HG03432 (cell line): ENCODE results near the gene PLEKHH2.
"Not testable (repeated sequence)": the region's sequence is repeated elsewhere in the genome, so short reads cannot be mapped to it uniquely, and the experiment has no call there.

Experiments
- ATAC-seq: cut with Tn5 transposase; IDR thresholded peaks from one replicate; pipeline ENCODE4 v1.9.1; 2021; ENCODE audit warnings: mild to moderate bottlenecking, moderate library complexity; ENCODE audit not compliant: unreplicated experiment

PLEKHH2 gene

GRCh38 chr2:43715300-43716098 is 78.4 kb downstream of the PLEKHH2 start:
- no peak for ATAC-seq

GRCh38 chr2:43717322-43717721 is 80.3 kb downstream of the PLEKHH2 start:
- ATAC-seq = no peak

GRCh38 chr2:43718530-43719124 is 81.6 kb downstream of the PLEKHH2 start:
- peak; percentile 62 for ATAC-seq

GRCh38 chr2:43724728-43725526 is 87.9 kb downstream of the PLEKHH2 start:
- no peak for ATAC-seq

- ATAC-seq = no peak
Observed at GRCh38 chr2:43725711-43726246, 88.7 kb downstream of the PLEKHH2 start.

GRCh38 chr2:43726961-43727633 is 90.0 kb downstream of the PLEKHH2 start:
- not testable (repeated sequence) for ATAC-seq

GRCh38 chr2:43727634-43728014 is 90.6 kb downstream of the PLEKHH2 start:
- no peak for ATAC-seq

GRCh38 chr2:43729491-43730174 is 92.6 kb downstream of the PLEKHH2 start:
- no peak for ATAC-seq

- no peak for ATAC-seq
Observed at GRCh38 chr2:43731211-43731610, 94.2 kb downstream of the PLEKHH2 start.

- no peak for ATAC-seq
Observed at GRCh38 chr2:43736637-43737036, 99.6 kb downstream of the PLEKHH2 start.

GRCh38 chr2:43737097-43737854 is 100.2 kb downstream of the PLEKHH2 start:
- ATAC-seq = no peak

- no peak for ATAC-seq
Observed at GRCh38 chr2:43737855-43738254, 100.8 kb downstream of the PLEKHH2 start.

- no peak for ATAC-seq
Observed at GRCh38 chr2:43738257-43738656, 101.2 kb downstream of the PLEKHH2 start.

- ATAC-seq = no peak
Observed at GRCh38 chr2:43743706-43744105, 106.6 kb downstream of the PLEKHH2 start.

GRCh38 chr2:43745457-43745856 is 108.4 kb downstream of the PLEKHH2 start:
- no peak for ATAC-seq

- no peak for ATAC-seq
Observed at GRCh38 chr2:43748333-43748732, 111.3 kb downstream of the PLEKHH2 start.

GRCh38 chr2:43749583-43749982 is 112.5 kb downstream of the PLEKHH2 start:
- ATAC-seq = no peak

GRCh38 chr2:43751476-43751990 is 114.5 kb downstream of the PLEKHH2 start:
- no peak for ATAC-seq

- ATAC-seq = no peak
Observed at GRCh38 chr2:43752302-43752701, 115.2 kb downstream of the PLEKHH2 start.
